ENCODE measurements around the gene AHNAK. TPM values are rescaled to one million over a fixed set of nuclear protein-coding genes. Genes with fewer than 3 reads are reported as not detected.
"Not testable (repeated sequence)": the region's sequence is repeated elsewhere in the genome, so short reads cannot be mapped to it uniquely, and the experiment has no call there.

AHNAK gene
- total and polyA plus RNA-seq, 11 donors = 84.4 to 861 (median 384) TPM

DNA sequence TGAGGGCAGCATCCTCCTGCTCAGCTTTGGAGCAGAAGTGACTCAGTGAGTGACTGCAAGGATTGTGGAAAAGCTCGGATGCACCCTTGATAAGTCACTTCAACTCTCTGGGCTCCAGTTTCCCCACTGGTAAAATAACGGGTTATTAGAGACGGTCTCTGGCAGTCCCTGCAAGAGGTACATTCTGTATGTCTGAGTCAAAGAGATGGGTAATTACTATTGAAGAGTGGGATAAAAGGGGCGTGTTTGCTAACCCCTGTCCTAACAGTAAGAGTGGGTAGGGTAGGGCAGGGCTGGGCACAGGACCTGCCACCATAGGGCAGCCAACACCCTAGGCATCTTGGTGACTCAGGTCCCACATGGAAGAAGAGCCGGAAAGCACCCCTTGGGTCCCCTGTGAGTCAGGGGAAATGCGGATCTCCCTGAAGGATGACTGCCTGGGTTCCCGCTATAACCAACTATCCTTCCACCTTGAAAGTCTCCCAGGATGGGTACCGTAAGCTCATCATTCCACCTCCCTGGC, 7.3 kb upstream of the AHNAK start:
- intact Hi-C loops (cut with DNase I) = no loop called here
- Histone ChIP-seq H3K27me3 (no peaks in the 10 kb centered on the region), H3K9me3 (no peaks in the 10 kb centered on the region), H3K4me3 (peak overlapping the region in 4 of 12 donors; percentile 13 to 32 (median 22)), H3K4me1 (peaks cover 21 to 95% (median 79%) of the 10 kb centered on the region in 12 donors), H3K36me3 (peaks cover 0 to 16% (median 11%) of the 10 kb centered on the region in 9 donors), H3K27ac (peak overlapping the region; percentile 86 to 98 (median 93))
- no peak for ATAC-seq
- WGBS, 4 donors = 76 to 85% (median 81%) methylated on average over 8 of the region's 8 CpGs
- TF ChIP-seq CTCF (IDR thresholded peaks at IDR 0.05) (no peak), POLR2A (IDR thresholded peaks at IDR 0.05) (no peak)
- DNase-seq = peak in 1 of 5 donors; percentile 4

DNA sequence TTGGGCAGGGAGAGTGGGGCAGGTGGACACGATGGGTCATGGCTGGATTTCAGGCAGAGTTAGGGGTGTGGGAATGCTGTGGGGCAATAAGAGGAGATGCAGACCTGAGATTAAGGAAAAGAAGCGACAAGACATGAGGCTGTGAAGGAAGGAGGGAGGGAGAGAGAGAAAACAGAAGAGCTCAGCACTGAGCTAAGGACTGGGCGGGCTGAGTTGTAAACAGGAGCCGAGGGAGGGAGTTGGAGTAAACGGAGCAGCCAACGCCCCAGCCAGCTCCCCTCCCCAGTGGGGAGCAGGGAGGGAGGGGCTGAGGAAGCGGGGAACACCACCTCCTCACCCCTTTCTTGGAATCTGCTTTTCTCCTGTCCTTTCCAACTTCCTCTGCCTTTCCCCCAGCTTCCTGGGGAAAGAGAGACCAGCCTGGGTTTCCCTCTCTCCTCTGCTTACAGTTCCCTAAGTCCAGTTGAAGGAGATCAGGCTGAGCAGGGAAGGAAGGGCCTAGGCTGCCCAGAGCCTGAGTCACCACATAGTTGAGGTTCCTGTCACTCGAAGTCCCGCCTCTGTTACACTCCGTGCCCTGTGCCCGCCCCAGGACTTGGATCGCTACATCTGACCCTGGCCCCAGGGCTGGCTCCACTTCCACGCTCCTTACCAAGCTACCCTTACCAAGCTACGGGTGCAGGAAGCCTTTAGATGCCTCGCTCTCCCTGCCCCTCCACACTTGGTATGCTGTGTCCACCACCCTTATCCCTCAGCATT, 6.7 kb upstream of the AHNAK start:
- ATAC-seq = peak; percentile 74 to 89 (median 85)
- peak overlapping the region in 10 of 12 donors; percentile 8 to 33 (median 20) for H3K4me3 ChIP-seq
- WGBS, 4 donors = 3 to 15% (median 12%) methylated on average over 7 to 15 of the region's 15 CpGs
- peaks cover 21 to 97% (median 85%) of the 10 kb centered on the region in 12 donors for H3K4me1 ChIP-seq
- H3K27ac ChIP-seq = peak overlapping the region; percentile 86 to 98 (median 93)
- intact Hi-C loops (cut with DNase I) = no loop called here
- peaks cover 0 to 10% (median 4%) of the 10 kb centered on the region in 9 donors for H3K36me3 ChIP-seq
- no peaks in the 10 kb centered on the region for H3K27me3 ChIP-seq
- no peaks in the 10 kb centered on the region for H3K9me3 ChIP-seq
- TF ChIP-seq POLR2A (IDR thresholded peaks at IDR 0.05) (peak in 1 of 2 donors; percentile 67), CTCF (IDR thresholded peaks at IDR 0.05) (no peak)
- DNase-seq = peak; percentile 79 to 92 (median 88)

DNA sequence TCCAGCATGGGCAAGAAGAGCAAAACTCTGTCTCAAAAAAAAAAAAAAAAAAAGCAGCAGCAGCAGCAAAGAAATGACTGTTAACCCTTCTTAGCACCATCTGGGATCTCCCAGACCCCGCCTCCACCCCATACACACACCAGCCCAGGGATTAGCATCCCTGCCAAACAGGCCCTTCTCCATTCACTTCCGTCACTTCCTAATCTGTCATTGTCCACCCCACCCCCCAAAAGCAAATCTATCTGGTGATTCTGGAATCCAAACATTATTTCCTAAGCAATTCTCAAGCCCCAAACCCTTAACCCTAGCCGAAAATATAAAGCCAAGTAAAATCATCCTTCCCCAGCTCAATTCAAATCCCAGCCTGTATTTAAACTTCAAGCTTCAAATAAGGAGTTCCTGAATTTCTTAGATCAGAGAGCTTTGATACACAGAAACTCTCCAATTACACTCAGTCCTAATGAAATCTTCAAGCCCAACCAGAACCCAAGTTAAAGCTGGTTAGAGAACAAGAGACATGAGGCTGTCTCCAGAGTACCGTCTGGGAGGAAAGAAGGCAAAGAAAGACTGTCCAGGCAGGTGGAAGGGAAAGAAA, 6.0 kb upstream of the AHNAK start:
- Histone ChIP-seq H3K9me3 (no peaks in the 10 kb centered on the region), H3K27me3 (no peaks in the 10 kb centered on the region), H3K27ac (peak overlapping the region; percentile 86 to 98 (median 93)), H3K4me1 (peaks cover 26 to 99% (median 92%) of the 10 kb centered on the region in 12 donors), H3K36me3 (peaks cover 0 to 3% (median 0%) of the 10 kb centered on the region in 9 donors), H3K4me3 (peak overlapping the region in 10 of 12 donors; percentile 8 to 33 (median 20))
- intact Hi-C loops (cut with DNase I) = no loop called here
- TF ChIP-seq POLR2A (IDR thresholded peaks at IDR 0.05) = no peak
- no peak for TF ChIP-seq CTCF (IDR thresholded peaks at IDR 0.05)
- 28 to 39% (median 34%) methylated on average over 4 of the region's 4 CpGs for WGBS, 4 donors
- DNase-seq = peak in 1 of 5 donors; percentile 37
- no peak for ATAC-seq

DNA sequence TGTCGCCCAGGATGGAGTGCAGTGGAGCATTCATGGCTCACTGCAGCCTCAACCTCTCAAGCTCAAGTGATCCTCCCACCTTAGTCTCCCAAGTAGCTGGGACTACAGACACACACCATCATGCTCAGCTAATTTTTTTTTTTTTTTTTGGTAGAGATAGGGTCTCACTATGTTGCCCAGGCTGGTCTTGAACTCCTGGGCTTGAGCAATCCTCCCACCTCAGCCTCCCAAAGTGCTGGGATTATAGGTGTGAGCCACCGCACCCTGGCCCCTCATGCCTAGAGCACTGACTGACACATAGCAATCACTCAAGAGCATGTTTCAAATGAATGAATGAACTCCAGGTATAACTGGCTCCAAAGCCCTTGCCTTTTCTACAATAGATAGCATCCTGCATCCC, 3.9 kb upstream of the AHNAK start:
- WGBS, 4 donors = 90 to 99% (median 95%) methylated on average over 2 of the region's 2 CpGs
- DNase-seq; H3K27me3 ChIP-seq; H3K9me3 ChIP-seq; H3K4me3 ChIP-seq; ATAC-seq; H3K36me3 ChIP-seq; intact Hi-C loops (cut with DNase I): not testable (repeated sequence)
- Histone ChIP-seq H3K4me1 (peaks cover 21 to 83% (median 79%) of the 10 kb centered on the region in 12 donors), H3K27ac (peak overlapping the region in 1 of 12 donors; percentile 93)
